ENCODE results near the gene UACA.

- TF ChIP-seq RFX5 (IDR thresholded peaks at IDR 0.05; ENCODE audit: low read length) (no peak), CTCF (IDR thresholded peaks at IDR 0.05) (no peak), ZBTB33 (IDR thresholded peaks at IDR 0.05; ENCODE audit: borderline replicate concordance, low read depth) (no peak)
Observed at GRCh38 chr15:70633103-70633831, 130.1 kb downstream of the UACA start.

Data from SK-N-SH (cell line).